Stimulated activated naive CD8-positive, alpha-beta T cell treated with anti-CD3 and anti-CD28 coated beads, Interleukin-15, Interleukin-2, amounts not matched to agents 100 ng/mL and 50 ng/mL, for 24 hours (primary cell): ENCODE data around the gene FBXO7.

ENCODE experiments used
- H3K27ac Mint-ChIP-seq: one replicate; pipeline ENCODE4 v1.8.0; 2021; ENCODE audit warnings: mild to moderate bottlenecking, mixed read lengths
- H3K27me3 Mint-ChIP-seq: one replicate; pipeline ENCODE4 v1.8.0; 2021; ENCODE audit warnings: mixed read lengths
- H3K36me3 Mint-ChIP-seq: one replicate; pipeline ENCODE4 v1.8.0; 2021; ENCODE audit warnings: low read depth, mixed read lengths
- H3K4me1 Mint-ChIP-seq: one replicate; pipeline ENCODE4 v1.8.0; 2021; ENCODE audit warnings: low read depth, mixed read lengths
- H3K4me3 Mint-ChIP-seq: one replicate; pipeline ENCODE4 v1.8.0; 2021; ENCODE audit warnings: mild to moderate bottlenecking, mixed read lengths
- H3K9me3 Mint-ChIP-seq: one replicate; pipeline ENCODE4 v1.8.0; 2021; ENCODE audit warnings: mixed read lengths

The FBXO7 gene

DNA sequence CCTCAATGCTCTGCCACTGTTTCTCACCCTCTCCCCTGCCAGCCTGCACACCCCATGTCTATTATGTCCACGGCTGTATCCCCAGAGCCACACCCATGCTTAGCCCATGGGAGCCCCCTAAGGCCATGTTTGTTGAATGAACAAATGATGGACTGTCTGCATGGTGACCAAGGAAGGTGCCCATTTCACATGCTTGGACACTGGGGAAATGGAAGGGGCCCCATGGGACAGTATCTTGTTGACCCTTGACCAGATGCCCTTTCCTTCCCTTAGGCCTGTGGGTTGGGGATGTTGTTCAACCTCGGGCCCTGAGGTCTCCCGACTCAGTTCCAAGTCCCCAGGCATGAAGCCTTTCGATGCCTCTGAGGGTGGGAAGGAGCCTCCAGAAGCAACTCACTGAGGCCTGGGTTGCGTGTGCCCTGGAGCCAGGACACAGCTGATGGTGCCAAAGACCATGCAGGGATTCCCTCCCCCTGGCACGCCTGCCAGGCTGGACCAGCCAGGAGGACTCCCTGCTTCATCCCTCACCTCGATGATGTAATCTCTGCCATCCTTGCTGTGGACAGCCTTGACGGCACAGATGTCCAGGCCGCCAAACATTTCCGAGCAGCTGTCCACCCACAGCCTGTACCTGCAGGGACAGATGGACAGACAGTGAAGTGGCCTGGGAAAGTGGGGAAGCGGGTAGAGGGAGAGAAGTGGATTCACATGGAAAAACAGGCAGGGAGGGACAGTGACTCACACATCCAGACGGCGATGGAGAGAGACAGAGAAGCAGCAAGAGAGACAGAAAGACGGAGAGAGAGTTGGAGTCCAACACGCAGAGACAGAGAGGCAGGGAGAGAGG, 58.9 kb downstream of the FBXO7 start:
- H3K27ac Mint-ChIP-seq = no peak overlapping the region
- H3K4me1 Mint-ChIP-seq = no peaks in the 10 kb centered on the region
- H3K4me3 Mint-ChIP-seq = no peak overlapping the region
- no peaks in the 10 kb centered on the region for H3K36me3 Mint-ChIP-seq
- H3K27me3 Mint-ChIP-seq = no peaks in the 10 kb centered on the region
- no peaks in the 10 kb centered on the region for H3K9me3 Mint-ChIP-seq

DNA sequence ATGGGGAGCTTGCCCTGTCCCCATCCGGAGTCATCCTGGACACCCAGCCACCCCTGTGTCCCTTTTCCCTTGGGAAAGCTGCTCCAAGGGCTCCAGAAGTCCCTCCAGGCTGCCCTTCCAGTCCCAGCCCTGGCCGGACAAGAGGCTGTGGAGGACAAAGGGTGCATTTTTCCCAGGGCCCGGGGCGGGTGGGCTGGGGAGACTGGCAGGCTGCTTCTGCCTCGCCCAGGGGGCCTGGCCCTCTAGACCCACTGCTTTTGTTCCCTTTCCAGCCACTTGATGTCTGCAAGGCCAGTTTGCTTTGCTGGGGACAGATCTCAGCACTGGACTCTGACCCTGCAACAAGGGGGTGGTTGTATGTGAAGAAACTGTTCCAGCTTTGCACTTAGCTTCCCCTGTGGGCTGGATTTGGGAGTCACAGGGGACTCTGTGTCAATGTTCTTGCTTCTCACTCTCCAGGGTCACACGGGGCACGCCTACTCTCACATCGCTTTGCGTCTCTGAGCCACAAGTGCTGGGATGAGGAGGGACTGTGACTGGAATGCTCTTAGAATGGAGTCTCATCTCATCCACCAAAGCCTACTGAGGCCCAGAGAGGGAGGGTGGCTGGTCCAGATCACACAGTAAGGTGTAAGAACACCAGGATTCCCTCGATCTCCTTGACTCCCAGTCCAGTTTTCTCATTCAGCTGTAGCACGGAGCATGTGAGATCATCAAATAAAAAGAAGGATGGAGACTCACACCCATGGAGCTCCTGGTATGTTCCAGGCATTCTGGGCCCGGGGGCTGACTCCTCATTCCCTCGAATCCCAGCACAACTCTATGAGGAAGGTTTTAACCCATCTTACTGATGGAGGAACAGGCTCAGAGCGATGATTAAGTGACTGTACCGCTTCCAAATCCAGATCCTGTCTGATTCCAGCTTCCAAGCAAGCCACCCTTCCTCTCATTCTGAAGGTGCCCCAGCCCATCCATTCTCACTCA, 59.9 kb downstream of the FBXO7 start:
- Mint-ChIP-seq H3K36me3 (no peaks in the 10 kb centered on the region), H3K4me3 (no peak overlapping the region), H3K27ac (no peak overlapping the region), H3K4me1 (no peaks in the 10 kb centered on the region), H3K27me3 (peaks cover 1% of the 10 kb centered on the region), H3K9me3 (no peaks in the 10 kb centered on the region)

- peaks cover 4% of the 10 kb centered on the region for H3K27me3 Mint-ChIP-seq
- H3K4me1 Mint-ChIP-seq = no peaks in the 10 kb centered on the region
- no peak overlapping the region for H3K4me3 Mint-ChIP-seq
- no peak overlapping the region for H3K27ac Mint-ChIP-seq
- H3K9me3 Mint-ChIP-seq = no peaks in the 10 kb centered on the region
- no peaks in the 10 kb centered on the region for H3K36me3 Mint-ChIP-seq
These were observed 61.0 kb downstream of the FBXO7 start for GRCh38 chr22:32535531-32536190.

- no peak overlapping the region for H3K4me3 Mint-ChIP-seq
- no peaks in the 10 kb centered on the region for H3K36me3 Mint-ChIP-seq
- H3K27ac Mint-ChIP-seq = no peak overlapping the region
- no peaks in the 10 kb centered on the region for H3K9me3 Mint-ChIP-seq
- H3K4me1 Mint-ChIP-seq = no peaks in the 10 kb centered on the region
- peaks cover 4% of the 10 kb centered on the region for H3K27me3 Mint-ChIP-seq
These were observed 61.7 kb downstream of the FBXO7 start for GRCh38 chr22:32536352-32536751.

DNA sequence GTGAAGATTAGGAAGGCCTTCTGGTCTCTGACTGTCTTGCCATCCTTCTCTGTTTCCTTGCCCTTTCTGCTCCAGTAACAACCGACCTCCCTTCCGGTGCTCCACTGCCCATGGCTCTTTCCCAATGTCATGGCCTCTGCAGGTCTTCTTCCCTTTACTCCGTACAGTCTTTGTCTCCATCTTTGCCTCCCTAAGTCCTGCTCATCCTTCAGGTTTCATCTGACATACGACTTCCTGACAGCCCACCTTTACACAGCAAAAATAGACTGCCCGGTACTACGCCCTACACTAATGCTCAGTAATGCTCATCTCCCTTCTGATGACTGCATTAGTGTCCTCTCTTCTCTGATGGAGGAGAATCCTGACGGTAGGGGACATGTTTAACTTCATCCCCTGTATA, 63.9 kb downstream of the FBXO7 start:
- Mint-ChIP-seq H3K4me1 (no peaks in the 10 kb centered on the region), H3K4me3 (no peak overlapping the region), H3K27me3 (peaks cover 13% of the 10 kb centered on the region), H3K9me3 (no peaks in the 10 kb centered on the region), H3K36me3 (no peaks in the 10 kb centered on the region), H3K27ac (no peak overlapping the region)

DNA sequence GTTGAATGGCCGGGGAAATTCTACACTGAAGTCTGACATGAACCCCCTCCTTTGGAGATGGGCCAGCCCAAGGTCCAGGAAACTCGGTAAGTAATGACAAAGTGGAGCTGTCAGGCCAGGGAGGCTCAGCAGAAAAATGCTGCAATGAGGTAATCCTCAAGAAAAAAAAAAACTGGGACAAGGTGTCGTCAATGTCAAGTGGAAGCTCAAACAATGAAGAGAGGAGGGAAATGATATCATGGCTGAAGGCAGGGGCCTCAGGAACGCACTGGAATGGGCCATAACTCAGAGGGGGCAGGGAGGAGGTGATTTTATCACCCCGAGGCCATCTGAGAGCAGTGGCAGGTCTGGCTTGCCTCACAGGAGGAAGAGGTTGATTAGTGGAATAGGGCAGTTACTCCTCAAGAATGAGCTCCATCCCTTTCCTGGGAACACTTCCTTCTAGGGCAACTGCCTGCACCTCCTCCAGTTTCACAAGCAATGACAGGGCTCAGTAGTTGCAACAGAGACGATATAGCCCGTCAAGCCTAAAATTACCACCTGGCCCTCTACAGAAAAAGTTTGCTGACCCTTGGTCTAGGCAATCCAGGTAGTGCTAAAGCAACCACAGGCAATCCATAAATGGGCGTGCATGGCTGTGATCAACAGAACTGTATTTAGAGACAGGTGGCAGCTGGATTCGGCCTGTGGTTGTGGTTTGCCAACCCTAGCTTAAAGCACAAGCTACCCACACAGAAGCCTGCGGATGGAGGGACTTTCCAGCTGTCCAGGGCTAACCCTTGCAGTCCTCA, 65.2 kb downstream of the FBXO7 start:
- Mint-ChIP-seq H3K36me3 (no peaks in the 10 kb centered on the region), H3K27ac (no peak overlapping the region), H3K4me3 (no peak overlapping the region), H3K4me1 (no peaks in the 10 kb centered on the region), H3K9me3 (no peaks in the 10 kb centered on the region), H3K27me3 (peaks cover 13% of the 10 kb centered on the region)

- H3K4me3 Mint-ChIP-seq = no peak overlapping the region
- no peaks in the 10 kb centered on the region for H3K36me3 Mint-ChIP-seq
- no peak overlapping the region for H3K27ac Mint-ChIP-seq
- H3K4me1 Mint-ChIP-seq = no peaks in the 10 kb centered on the region
- H3K27me3 Mint-ChIP-seq = peaks cover 13% of the 10 kb centered on the region
- H3K9me3 Mint-ChIP-seq = no peaks in the 10 kb centered on the region
These were observed 66.9 kb downstream of the FBXO7 start for GRCh38 chr22:32541481-32541880.

GRCh38 chr22:32542066-32542676, 67.6 kb downstream of the FBXO7 start:
- no peak overlapping the region for H3K27ac Mint-ChIP-seq
- H3K4me1 Mint-ChIP-seq = no peaks in the 10 kb centered on the region
- peaks cover 16% of the 10 kb centered on the region for H3K27me3 Mint-ChIP-seq
- no peak overlapping the region for H3K4me3 Mint-ChIP-seq
- H3K36me3 Mint-ChIP-seq = no peaks in the 10 kb centered on the region
- no peaks in the 10 kb centered on the region for H3K9me3 Mint-ChIP-seq

GRCh38 chr22:32542677-32543357, 68.2 kb downstream of the FBXO7 start:
- Mint-ChIP-seq H3K9me3 (no peaks in the 10 kb centered on the region), H3K4me3 (no peak overlapping the region), H3K27ac (no peak overlapping the region), H3K36me3 (no peaks in the 10 kb centered on the region), H3K4me1 (no peaks in the 10 kb centered on the region), H3K27me3 (peaks cover 19% of the 10 kb centered on the region)

GRCh38 chr22:32544953-32545558, 70.4 kb downstream of the FBXO7 start:
- H3K4me1 Mint-ChIP-seq = no peaks in the 10 kb centered on the region
- H3K4me3 Mint-ChIP-seq = no peak overlapping the region
- no peaks in the 10 kb centered on the region for H3K36me3 Mint-ChIP-seq
- no peak overlapping the region for H3K27ac Mint-ChIP-seq
- no peaks in the 10 kb centered on the region for H3K9me3 Mint-ChIP-seq
- peaks cover 15% of the 10 kb centered on the region for H3K27me3 Mint-ChIP-seq

DNA sequence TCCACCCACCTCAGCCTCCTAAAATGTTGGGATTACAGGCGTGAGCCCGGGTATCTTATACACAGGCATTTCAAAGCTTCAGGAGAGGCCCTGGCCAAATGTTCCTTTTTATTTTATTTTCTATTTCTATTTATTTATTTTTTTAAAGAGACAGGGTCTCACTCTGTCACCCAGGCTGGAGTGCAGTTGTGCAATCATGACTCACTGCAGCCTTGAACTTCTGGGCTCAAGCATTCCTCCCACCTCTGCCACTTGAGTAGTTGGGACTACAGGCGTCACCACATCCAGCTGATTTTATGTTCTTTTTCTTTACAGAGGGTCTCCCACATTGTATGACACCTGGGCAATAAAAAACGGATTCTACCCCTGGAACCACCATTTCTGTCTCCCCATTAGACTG, 71.2 kb downstream of the FBXO7 start:
- Mint-ChIP-seq H3K36me3 (no peaks in the 10 kb centered on the region), H3K4me1 (no peaks in the 10 kb centered on the region), H3K27me3 (peaks cover 15% of the 10 kb centered on the region), H3K9me3 (no peaks in the 10 kb centered on the region), H3K27ac (no peak overlapping the region), H3K4me3 (no peak overlapping the region)

DNA sequence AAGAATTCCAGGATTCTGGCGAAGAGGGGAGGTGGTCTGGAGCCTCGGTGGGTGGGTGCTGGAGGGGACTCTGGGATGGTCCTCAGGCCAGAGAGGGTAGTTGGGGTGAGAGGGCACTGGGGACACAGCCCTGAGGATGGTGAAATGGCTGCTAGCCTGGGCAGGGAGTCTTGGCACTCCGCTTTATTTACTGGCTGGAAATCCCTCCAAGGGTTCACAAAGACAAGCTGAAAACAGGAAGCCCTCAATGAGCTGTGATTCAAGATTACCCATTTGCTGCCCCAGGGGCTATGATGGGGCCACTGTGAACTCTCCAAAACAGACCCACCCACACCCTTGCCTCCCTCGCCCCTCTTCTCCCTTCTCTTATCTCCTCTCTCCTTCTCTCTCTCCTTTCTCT, 71.9 kb downstream of the FBXO7 start:
- H3K4me3 Mint-ChIP-seq = no peak overlapping the region
- peaks cover 15% of the 10 kb centered on the region for H3K27me3 Mint-ChIP-seq
- H3K36me3 Mint-ChIP-seq = no peaks in the 10 kb centered on the region
- no peaks in the 10 kb centered on the region for H3K9me3 Mint-ChIP-seq
- no peaks in the 10 kb centered on the region for H3K4me1 Mint-ChIP-seq
- no peak overlapping the region for H3K27ac Mint-ChIP-seq

DNA sequence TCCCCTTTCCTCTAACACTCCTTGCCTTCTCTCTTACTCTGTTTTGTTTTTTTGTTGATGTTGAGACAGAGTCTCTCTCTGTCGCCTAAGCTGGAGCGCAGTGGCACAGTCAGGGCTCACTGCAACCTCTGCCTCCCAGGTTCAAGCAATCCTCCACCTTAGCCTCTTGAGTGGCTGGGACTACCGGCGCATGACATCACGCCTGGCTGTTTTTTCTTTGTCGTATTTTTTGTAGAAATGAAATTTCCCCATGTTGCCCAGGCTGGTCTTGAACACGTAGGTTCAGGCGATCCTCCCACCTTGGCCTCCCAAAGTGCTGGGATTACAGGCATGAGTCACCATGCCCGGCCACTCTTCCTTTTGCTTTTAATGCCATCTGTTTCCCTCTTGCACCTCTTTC, 72.3 kb downstream of the FBXO7 start:
- Mint-ChIP-seq H3K9me3 (no peaks in the 10 kb centered on the region), H3K27ac (no peak overlapping the region), H3K4me3 (no peak overlapping the region), H3K4me1 (no peaks in the 10 kb centered on the region), H3K27me3 (peaks cover 12% of the 10 kb centered on the region), H3K36me3 (no peaks in the 10 kb centered on the region)
